Liver (tissue), 10 donors: ENCODE results near the gene SERTAD1. TPM values are rescaled to one million over a fixed set of nuclear protein-coding genes. Genes with fewer than 3 reads are reported as not detected.

Source experiments
- DNase-seq: peaks from one replicate; pipeline ENCODE4 v3.0.0-alpha.2; 2017; ENCODE audit warnings: low spot score
- H3K27ac ChIP-seq, 2 donors: one replicate each; pipeline ENCODE4 v1.7.0; 2013; ENCODE audit warnings: inconsistent platforms in 2 of 2, low read length in 2 of 2, control low read depth in 1 of 2, low read depth in 1 of 2, mild to moderate bottlenecking in 1 of 2
- H3K27me3 ChIP-seq, 4 donors: one replicate each; pipeline versions ENCODE4 v1.6.1 to v1.7.0; 2013; ENCODE audit warnings: low read length in 3 of 4, inconsistent platforms in 1 of 4, mild to moderate bottlenecking in 1 of 4, moderate library complexity in 1 of 4; ENCODE audit not compliant: control insufficient read depth in 4 of 4, insufficient read depth in 4 of 4
- H3K36me3 ChIP-seq, 4 donors: one replicate each; pipeline versions ENCODE4 v1.6.1 to v1.7.0; 2013; ENCODE audit warnings: low read length in 3 of 4, mild to moderate bottlenecking in 3 of 4, low read depth in 1 of 4, moderate library complexity in 1 of 4; ENCODE audit not compliant: control insufficient read depth in 4 of 4, insufficient read depth in 3 of 4
- H3K4me1 ChIP-seq, 4 donors: one replicate each; pipeline versions ENCODE4 v1.6.1 to v1.7.0; 2013; ENCODE audit warnings: low read length in 3 of 4, mild to moderate bottlenecking in 3 of 4, moderate library complexity in 1 of 4; ENCODE audit not compliant: control insufficient read depth in 4 of 4, insufficient read depth in 4 of 4
- H3K4me3 ChIP-seq, 3 donors: one replicate each; pipeline versions ENCODE4 v1.6.1 to v1.7.0; 2013; ENCODE audit warnings: low read length in 3 of 3, control low read depth in 1 of 3, low read depth in 1 of 3, mild to moderate bottlenecking in 1 of 3
- H3K9ac ChIP-seq, 2 donors: one replicate each; pipeline ENCODE4 v1.7.0; 2013; ENCODE audit warnings: low read length in 2 of 2, mild to moderate bottlenecking in 2 of 2, moderate library complexity in 2 of 2, control low read depth in 1 of 2, low read depth in 1 of 2
- H3K9me3 ChIP-seq, 4 donors: one replicate each; pipeline versions ENCODE4 v1.6.1 to v1.7.0; 2013; ENCODE audit warnings: low read length in 3 of 4; ENCODE audit not compliant: control insufficient read depth in 4 of 4
- ATF3 ChIP-seq: IDR thresholded peaks from 2 replicates; pipeline ENCODE4 v1.6.1; 2016; ENCODE audit warnings: antibody characterized with exemption
- CTCF ChIP-seq: fragments of 150-350 bp; IDR thresholded peaks from 2 replicates; pipeline ENCODE4 v1.5.1; 2017; ENCODE audit warnings: improper control_type of control experiment, low read depth, low read length; ENCODE audit not compliant: missing input control
- EGR1 ChIP-seq, 2 donors: IDR thresholded peaks; 2 replicates each; pipeline ENCODE4 v1.6.1; 2016 to 2018; ENCODE audit warnings: antibody characterized with exemption in 2 of 2, low read depth in 2 of 2
- FOXA1 ChIP-seq: IDR thresholded peaks from 2 replicates; pipeline ENCODE4 v1.6.1; 2016; ENCODE audit warnings: antibody characterized with exemption
- FOXA2 ChIP-seq: IDR thresholded peaks from 2 replicates; pipeline ENCODE4 v1.6.1; 2016; ENCODE audit warnings: antibody characterized with exemption
- GABPA ChIP-seq, 2 donors: IDR thresholded peaks in 1 of 2; conservative IDR thresholded peaks in 1 of 2; 2 replicates each; pipeline ENCODE4 v1.6.1; 2016; ENCODE audit warnings: antibody characterized with exemption in 2 of 2, mild to moderate bottlenecking in 1 of 2, moderate library complexity in 1 of 2
- HNF4A ChIP-seq, 2 donors: conservative IDR thresholded peaks; 2 replicates each; pipeline ENCODE4 v1.6.1; 2016; ENCODE audit warnings: antibody characterized with exemption in 2 of 2, mild to moderate bottlenecking in 2 of 2
- HNF4G ChIP-seq: IDR thresholded peaks from 2 replicates; pipeline ENCODE4 v1.6.1; 2016; ENCODE audit warnings: antibody characterized with exemption
- JUND ChIP-seq, 2 donors: IDR thresholded peaks; 2 replicates each; pipeline ENCODE4 v1.6.1; 2016; ENCODE audit warnings: antibody characterized with exemption in 2 of 2
- NR2F2 ChIP-seq: IDR thresholded peaks from 2 replicates; pipeline ENCODE4 v1.6.1; 2016; ENCODE audit warnings: antibody characterized with exemption
- RAD21 ChIP-seq, 2 donors: IDR thresholded peaks; 2 replicates each; pipeline ENCODE4 v1.6.1; 2016; ENCODE audit warnings: antibody characterized with exemption in 2 of 2, mild to moderate bottlenecking in 2 of 2
- REST ChIP-seq: IDR thresholded peaks from 2 replicates; pipeline ENCODE4 v1.6.1; 2016; ENCODE audit warnings: antibody characterized with exemption, mild to moderate bottlenecking
- RXRA ChIP-seq, 2 donors: IDR thresholded peaks; 2 replicates each; pipeline ENCODE4 v1.6.1; 2017 to 2018; ENCODE audit warnings: antibody characterized with exemption in 2 of 2, mild to moderate bottlenecking in 1 of 2
- SP1 ChIP-seq: IDR thresholded peaks from 2 replicates; pipeline ENCODE4 v1.6.1; 2018; ENCODE audit warnings: antibody characterized with exemption, mild to moderate bottlenecking
- TAF1 ChIP-seq: conservative IDR thresholded peaks from 2 replicates; pipeline ENCODE4 v1.6.1; 2016; ENCODE audit warnings: antibody characterized with exemption, mild to moderate bottlenecking
- YY1 ChIP-seq: IDR thresholded peaks from 2 replicates; pipeline ENCODE4 v1.6.1; 2016; ENCODE audit warnings: antibody characterized with exemption, mild to moderate bottlenecking
- ZBTB33 ChIP-seq: IDR thresholded peaks from 2 replicates; pipeline ENCODE4 v1.6.1; 2016; ENCODE audit warnings: antibody characterized with exemption
- WGBS: extraction: QIAGEN DNeasy Blood & Tissue Kit; methylation state at CpG from one replicate; pipeline ENCODE4 v1.1.7; 2013; 5-methylcytosine and 5-hydroxymethylcytosine counted together
- polyA plus RNA-seq, 2 donors: library from polyadenylated mRNA; stranded (reverse) in 1 of 2; unstranded in 1 of 2; fragments of 200-250 nt in 1 of 2; fragments of >200 nt in 1 of 2; fragmentation: Nextera tagmentation in 1 of 2; extraction: Ambion mirVana in 1 of 2; gene quantifications; one replicate each; pipeline versions ENCODE4 v1.2.1 to v1.2.3, GENCODE V29; 2013 to 2015
- small RNA-seq: library from RNA; depleted of rRNA; stranded (forward); fragments of <200 nt; gene quantifications from one replicate; pipeline ENCODE3, GENCODE V24; 2014
- total RNA-seq, 2 donors: library from RNA; depleted of rRNA; stranded (reverse); fragments of >200 nt; gene quantifications; one replicate each; pipeline ENCODE4 v1.2.3, GENCODE V29; 2014
- TF ChIP-seq, protein P1 (sequence below): IDR thresholded peaks from 2 replicates; pipeline ENCODE4 v1.6.1; 2016; ENCODE audit warnings: antibody characterized with exemption
- donor health status: healthy.
- donor health status: healthy.
- donor health status: healthy.
- donor health status: healthy.
- donor health status: healthy.

Gene SERTAD1
- total and polyA plus RNA-seq, 4 donors = 3.6 to 6.8 (median 4.9) TPM

DNA sequence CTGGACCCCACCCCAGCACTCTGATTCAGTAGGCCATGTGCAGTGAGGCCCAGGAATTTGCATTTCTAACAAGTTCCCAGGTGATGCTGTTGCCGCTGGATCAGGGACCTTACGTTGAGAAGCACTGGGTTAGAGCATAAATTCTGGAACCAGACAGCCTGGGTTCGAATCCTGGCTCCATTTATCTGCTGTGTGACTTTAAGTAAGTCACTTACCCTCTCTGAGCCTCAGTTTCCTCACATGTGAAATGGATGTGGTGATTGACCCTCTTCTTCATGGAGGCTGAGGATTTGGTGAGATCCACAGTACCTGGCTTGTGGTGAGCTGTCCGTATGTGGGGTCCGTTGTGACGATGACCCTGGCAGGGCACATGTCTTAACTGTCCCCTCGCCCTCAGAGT, 51.7 kb downstream of the SERTAD1 start (continued):
- TF ChIP-seq RAD21 (IDR thresholded peaks at IDR 0.05) (no peak), FOXA2 (no peak)

DNA sequence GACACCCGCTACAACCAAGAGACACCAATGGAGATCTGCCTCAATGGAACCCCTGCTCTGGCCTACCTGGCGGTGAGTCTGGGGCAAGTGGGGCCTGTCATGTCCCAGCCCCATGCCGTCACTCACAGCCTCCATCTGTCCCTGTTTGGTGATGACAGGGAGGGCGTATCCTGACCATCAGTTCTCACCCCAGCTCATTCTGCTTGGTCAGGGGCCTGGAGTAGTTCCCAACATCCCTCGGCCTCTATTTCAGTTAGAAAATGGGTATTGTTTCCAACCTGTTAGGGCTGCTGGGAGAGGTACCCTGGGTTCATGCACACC, 54.0 kb downstream of the SERTAD1 start:
- Histone ChIP-seq H3K4me1 (no peaks in the 10 kb centered on the region), H3K36me3 (peaks cover 5 to 53% (median 17%) of the 10 kb centered on the region in 4 donors), H3K9me3 (no peaks in the 10 kb centered on the region), H3K27ac (no peak overlapping the region), H3K4me3 (no peak overlapping the region), H3K9ac (no peak overlapping the region), H3K27me3 (no peaks in the 10 kb centered on the region)
- WGBS = 98% methylated on average over 5 of the region's 5 CpGs
- DNase-seq = no peak
- TF ChIP-seq SP1 (no peak), TAF1 (no peak), YY1 (no peak), JUND (IDR thresholded peaks at IDR 0.05) (no peak), CTCF (no peak), EGR1 (IDR thresholded peaks at IDR 0.05; ENCODE audit: low read depth in 2 of 2) (no peak), ZBTB33 (no peak), GABPA (IDR thresholded peaks at IDR 0.05 in 1 of 2, conservative IDR thresholded peaks at IDR 0.05 in 1 of 2) (no peak), FOXA2 (no peak), REST (no peak), FOXA1 (no peak), RAD21 (IDR thresholded peaks at IDR 0.05) (no peak), ATF3 (no peak), HNF4G (no peak), HNF4A (conservative IDR thresholded peaks at IDR 0.05) (no peak), NR2F2 (no peak), RXRA (IDR thresholded peaks at IDR 0.05) (no peak)
- TF ChIP-seq, protein P1, sequence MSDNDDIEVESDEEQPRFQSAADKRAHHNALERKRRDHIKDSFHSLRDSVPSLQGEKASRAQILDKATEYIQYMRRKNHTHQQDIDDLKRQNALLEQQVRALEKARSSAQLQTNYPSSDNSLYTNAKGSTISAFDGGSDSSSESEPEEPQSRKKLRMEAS = no peak

Small RNA genes lying within 50 kb of the gene (small RNA-seq; reads per million reads assigned to genes)
- gene RF00017 = not detected

Other genes with a start within 250 kb of the SERTAD1 start
- gene MAP3K10, start 234.6 kb downstream of the SERTAD1 start, total RNA-seq = 1 to 10 TPM in 1 of 2 donors, under 1 TPM in 1; 0.65 to 3.9 TPM
- 1 to 10 TPM in 1 of 2 donors, under 1 TPM in 1; 0.92 to 3.2 TPM for gene MAP3K10, start 234.6 kb downstream of the SERTAD1 start, polyA plus RNA-seq
- not detected for gene TTC9B, start 207.6 kb downstream of the SERTAD1 start, total RNA-seq
- gene TTC9B, start 207.6 kb downstream of the SERTAD1 start, polyA plus RNA-seq = under 1 TPM in 1 of 2 donors, not detected in 1; 0.14 TPM
- gene CCNP, start 199.3 kb downstream of the SERTAD1 start, total RNA-seq = 1 to 10 TPM in 1 of 2 donors, under 1 TPM in 1; 0.84 to 2.5 TPM
- 1 to 10 TPM; 1.2 to 3.7 TPM for gene CCNP, start 199.3 kb downstream of the SERTAD1 start, polyA plus RNA-seq
- gene AKT2, start 140.6 kb downstream of the SERTAD1 start, total RNA-seq = 100 to 1,000 TPM in 1 of 2 donors, 10 to 100 TPM in 1; 49.6 to 110 TPM
- 10 to 100 TPM; 23.2 to 71.3 TPM for gene AKT2, start 140.6 kb downstream of the SERTAD1 start, polyA plus RNA-seq
- gene C19orf47, start 77.6 kb downstream of the SERTAD1 start, total RNA-seq = 1 to 10 TPM; 3.9 to 4.3 TPM
- 1 to 10 TPM; 5.7 to 6.0 TPM for gene C19orf47, start 77.6 kb downstream of the SERTAD1 start, polyA plus RNA-seq
- 100 to 1,000 TPM in 1 of 2 donors, 10 to 100 TPM in 1; 88.9 to 122 TPM for gene PLD3, start 77.3 kb downstream of the SERTAD1 start, total RNA-seq
- gene PLD3, start 77.3 kb downstream of the SERTAD1 start, polyA plus RNA-seq = 100 to 1,000 TPM in 1 of 2 donors, 10 to 100 TPM in 1; 56.0 to 125 TPM
- gene HIPK4, start 35.8 kb downstream of the SERTAD1 start, total RNA-seq = under 1 TPM in 1 of 2 donors, not detected in 1; 0.17 TPM
- under 1 TPM in 1 of 2 donors, not detected in 1; 0.02 TPM for gene HIPK4, start 35.8 kb downstream of the SERTAD1 start, polyA plus RNA-seq
- 1 to 10 TPM in 1 of 2 donors, under 1 TPM in 1; 0.56 to 1.0 TPM for gene PRX, start 12.6 kb downstream of the SERTAD1 start, total RNA-seq
- under 1 TPM; 0.03 to 0.47 TPM for gene PRX, start 12.6 kb downstream of the SERTAD1 start, polyA plus RNA-seq
- 1 to 10 TPM; 6.9 to 7.0 TPM for gene SERTAD3, start 18.3 kb upstream of the SERTAD1 start, total RNA-seq
- 1 to 10 TPM; 6.1 to 8.9 TPM for gene SERTAD3, start 18.3 kb upstream of the SERTAD1 start, polyA plus RNA-seq
- 1,000 to 10,000 TPM in 1 of 2 donors, 100 to 1,000 TPM in 1; 132 to 1,243 TPM for gene BLVRB, start 39.8 kb upstream of the SERTAD1 start, total RNA-seq
- 100 to 1,000 TPM; 192 to 312 TPM for gene BLVRB, start 39.8 kb upstream of the SERTAD1 start, polyA plus RNA-seq
- 1 to 10 TPM in 1 of 2 donors, under 1 TPM in 1; 0.84 to 1.1 TPM for gene SPTBN4, start 41.0 kb upstream of the SERTAD1 start, total RNA-seq
- gene SPTBN4, start 41.0 kb upstream of the SERTAD1 start, polyA plus RNA-seq = under 1 TPM; 0.13 to 0.40 TPM
- gene SHKBP1, start 150.9 kb upstream of the SERTAD1 start, total RNA-seq = 10 to 100 TPM; 10.1 to 11.0 TPM
- gene SHKBP1, start 150.9 kb upstream of the SERTAD1 start, polyA plus RNA-seq = 10 to 100 TPM; 19.8 to 22.9 TPM
- gene LTBP4, start 175.4 kb upstream of the SERTAD1 start, total RNA-seq = 10 to 100 TPM; 14.0 to 21.6 TPM
- gene LTBP4, start 175.4 kb upstream of the SERTAD1 start, polyA plus RNA-seq = 10 to 100 TPM in 1 of 2 donors, 1 to 10 TPM in 1; 9.6 to 28.7 TPM